HEK293 (cell line): ENCODE results near the gene MLPH.

Experiments
- CTCF ChIA-PET: fragments of 350-600 bp; formaldehyde crosslinking; extraction: SDS; loops from one replicate; lab custom pipeline; 2021; ENCODE audit warnings: antibody characterized with exemption; lab: Yijun Ruan, JAX
- POLR2A ChIA-PET: fragments of 300-600 bp; formaldehyde crosslinking; extraction: SDS; loops from one replicate; lab custom pipeline; 2020; ENCODE audit warnings: antibody characterized with exemption, inconsistent platforms; lab: Yijun Ruan, JAX
- H3K27ac ChIP-seq: fragments of 200-500 bp; sonication (Bioruptor generic); 2 replicates; pipeline ENCODE4 v1.5.1; 2014; ENCODE audit warnings: low read depth, low read length, control low read depth, inconsistent platforms; ENCODE audit errors: extremely low read depth
- H3K36me3 ChIP-seq, 2 experiments: fragments of 200-500 bp in 1 of 2; sonication (Bioruptor generic) in 1 of 2; 1 replicate in 1 of 2; 2 replicates in 1 of 2; pipeline ENCODE4 v1.5.1; 2014 to 2017; ENCODE audit warnings: inconsistent platforms in 2 of 2, low read length in 2 of 2; ENCODE audit not compliant: control insufficient read depth in 2 of 2, insufficient read depth in 1 of 2
- H3K4me1 ChIP-seq: fragments of 200-500 bp; sonication (Bioruptor generic); 2 replicates; pipeline ENCODE4 v1.5.1; 2014; ENCODE audit warnings: mild to moderate bottlenecking, low read length, inconsistent platforms; ENCODE audit not compliant: control insufficient read depth, insufficient read depth
- H3K4me3 ChIP-seq: 2 replicates; pipeline ENCODE4 v1.5.1; 2011; ENCODE audit warnings: low read depth, mild to moderate bottlenecking, control low read depth, low read length, moderate library complexity
- H3K9me3 ChIP-seq: fragments of 200-500 bp; sonication (Bioruptor generic); 2 replicates; pipeline ENCODE4 v1.5.1; 2014; ENCODE audit warnings: low read depth, low read length, inconsistent platforms; ENCODE audit not compliant: control insufficient read depth, insufficient read depth
- EGR2 ChIP-seq: fragments of 450-650 bp; formaldehyde crosslinking; IDR thresholded peaks from 2 replicates; pipeline ENCODE4 v1.5.1; 2016; ENCODE audit warnings: low read depth, missing biosample characterization, missing genetic modification characterization
- GLIS2 ChIP-seq: fragments of 450-650 bp; formaldehyde crosslinking; IDR thresholded peaks from 2 replicates; pipeline ENCODE4 v1.5.1; 2016; ENCODE audit warnings: missing biosample characterization, missing genetic modification characterization
- KLF1 ChIP-seq: fragments of 450-650 bp; formaldehyde crosslinking; IDR thresholded peaks from 2 replicates; pipeline ENCODE4 v1.5.1; 2016; ENCODE audit warnings: missing biosample characterization, missing genetic modification characterization
- RBAK ChIP-seq: fragments of 450-650 bp; formaldehyde crosslinking; IDR thresholded peaks from 2 replicates; pipeline ENCODE4 v1.5.1; 2016; ENCODE audit warnings: missing biosample characterization, missing genetic modification characterization
- SETDB1 ChIP-seq: IDR thresholded peaks from one replicate; pipeline ENCODE4 v1.6.1; 2017; ENCODE audit warnings: mild to moderate bottlenecking, low read length, moderate library complexity, mixed read lengths; ENCODE audit not compliant: insufficient read length
- WT1 ChIP-seq: fragments of 450-650 bp; formaldehyde crosslinking; IDR thresholded peaks from 2 replicates; pipeline ENCODE4 v1.5.1; 2016; ENCODE audit warnings: missing biosample characterization, missing genetic modification characterization
- YY2 ChIP-seq: fragments of 450-650 bp; formaldehyde crosslinking; IDR thresholded peaks from 2 replicates; pipeline ENCODE4 v1.5.1; 2016; ENCODE audit warnings: missing biosample characterization, missing genetic modification characterization
- ZFHX2 ChIP-seq: fragments of 450-650 bp; formaldehyde crosslinking; conservative IDR thresholded peaks from 2 replicates; pipeline ENCODE4 v1.5.1; 2016; ENCODE audit warnings: missing biosample characterization, missing genetic modification characterization
- ZNF155 ChIP-seq: fragments of 450-650 bp; formaldehyde crosslinking; IDR thresholded peaks from 2 replicates; pipeline ENCODE4 v1.5.1; 2016; ENCODE audit warnings: missing biosample characterization, missing genetic modification characterization
- ZNF324 ChIP-seq: fragments of 450-650 bp; formaldehyde crosslinking; IDR thresholded peaks from 2 replicates; pipeline ENCODE4 v1.5.1; 2016; ENCODE audit warnings: missing biosample characterization, missing genetic modification characterization
- ZNF341 ChIP-seq: fragments of 450-650 bp; formaldehyde crosslinking; IDR thresholded peaks from 2 replicates; pipeline ENCODE4; 2016; ENCODE audit warnings: low read depth, missing biosample characterization, missing genetic modification characterization
- ZNF423 ChIP-seq: fragments of 450-650 bp; formaldehyde crosslinking; IDR thresholded peaks from 2 replicates; pipeline ENCODE4 v1.5.1; 2016; ENCODE audit warnings: missing biosample characterization, missing genetic modification characterization
- ZNF76 ChIP-seq: fragments of 450-650 bp; formaldehyde crosslinking; IDR thresholded peaks from 2 replicates; pipeline ENCODE4; 2016; ENCODE audit warnings: low read depth, missing biosample characterization, missing genetic modification characterization, borderline replicate concordance
- ZNF768 ChIP-seq: fragments of 450-650 bp; formaldehyde crosslinking; IDR thresholded peaks from 2 replicates; pipeline ENCODE4 v1.5.1; 2018; ENCODE audit warnings: missing biosample characterization, mild to moderate bottlenecking, missing genetic modification characterization
- TF ChIP-seq, protein P1 (sequence below): fragments of 450-650 bp; formaldehyde crosslinking; IDR thresholded peaks from 2 replicates; pipeline ENCODE4 v1.5.1; 2017; ENCODE audit warnings: missing biosample characterization, missing genetic modification characterization
- TF ChIP-seq, protein P2 (sequence below): fragments of 450-650 bp; formaldehyde crosslinking; IDR thresholded peaks from 2 replicates; pipeline ENCODE4 v1.5.1; 2016; ENCODE audit warnings: missing biosample characterization, missing genetic modification characterization
- TF ChIP-seq, protein P3 (sequence below): fragments of 450-650 bp; formaldehyde crosslinking; IDR thresholded peaks from 2 replicates; pipeline ENCODE4 v1.5.1; 2017; ENCODE audit warnings: missing biosample characterization, missing genetic modification characterization
- TF ChIP-seq, protein P4 (sequence below): fragments of 450-650 bp; formaldehyde crosslinking; IDR thresholded peaks from 2 replicates; pipeline ENCODE4 v1.5.1; 2016; ENCODE audit warnings: missing biosample characterization, missing genetic modification characterization, borderline replicate concordance

MLPH gene

DNA sequence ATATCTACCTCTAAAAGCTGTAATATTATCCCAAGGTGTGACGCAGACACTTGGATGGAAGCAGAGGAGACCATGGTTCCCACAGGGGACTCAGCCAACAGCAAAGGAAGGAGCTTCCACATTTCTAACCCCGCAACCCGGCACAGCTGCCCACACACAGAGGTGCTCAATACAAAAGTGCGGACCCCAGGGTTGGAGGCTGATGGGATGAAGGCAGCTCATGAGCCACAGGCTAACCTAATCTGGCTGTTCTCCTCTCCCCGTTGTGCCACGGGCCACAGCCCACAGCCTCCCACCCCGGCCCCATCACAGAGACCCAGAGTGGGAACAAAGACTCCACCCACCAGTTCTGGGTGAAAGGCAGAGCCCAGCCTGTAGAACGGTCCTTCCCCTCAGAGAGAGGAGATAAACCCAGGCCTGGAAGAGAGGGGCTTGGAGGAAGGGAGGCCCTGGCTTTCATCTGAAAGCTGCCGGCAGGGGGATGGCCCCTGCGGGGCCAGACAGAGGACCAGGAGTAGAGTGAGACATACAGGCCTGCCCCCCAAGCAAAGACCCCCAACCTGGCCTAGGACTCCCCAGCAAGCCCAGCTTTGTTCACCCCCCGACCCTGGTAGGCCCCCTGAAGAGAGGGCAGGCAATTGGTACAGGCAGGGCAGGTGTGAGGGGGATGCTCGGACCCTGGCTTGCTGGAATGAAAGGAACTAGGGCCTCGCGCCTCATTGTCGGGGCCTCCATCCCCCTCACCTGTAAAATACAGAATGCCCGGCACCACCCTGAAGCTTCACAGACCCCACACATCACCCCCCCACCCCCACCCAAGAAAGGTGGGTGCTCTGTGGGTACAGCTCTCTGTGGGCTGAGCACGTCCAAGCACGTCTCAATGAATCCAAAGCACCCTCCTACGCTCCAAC is 96.6 kb downstream of the MLPH start:
- no peak overlapping the region for H3K27ac ChIP-seq
- ChIA-PET CTCF (interaction anchor here (0.7 to 0.9 kb wide), 3 partner anchors 11 to 170 kb away, joined by 3 to 4 read pairs (median 3); no protein-coding TSS in a partner anchor), POLR2A (no interaction called here)
- H3K9me3 ChIP-seq: no peaks in the 10 kb centered on the region
- no peak for TF ChIP-seq SETDB1
- TF ChIP-seq ZNF324: no peak
- TF ChIP-seq ZFHX2 (tag by site-specific recombination): peak; percentile 56
- no peak for TF ChIP-seq RBAK (tag by site-specific recombination)
- TF ChIP-seq ZNF76 (tag by site-specific recombination): no peak
- TF ChIP-seq, protein P1, sequence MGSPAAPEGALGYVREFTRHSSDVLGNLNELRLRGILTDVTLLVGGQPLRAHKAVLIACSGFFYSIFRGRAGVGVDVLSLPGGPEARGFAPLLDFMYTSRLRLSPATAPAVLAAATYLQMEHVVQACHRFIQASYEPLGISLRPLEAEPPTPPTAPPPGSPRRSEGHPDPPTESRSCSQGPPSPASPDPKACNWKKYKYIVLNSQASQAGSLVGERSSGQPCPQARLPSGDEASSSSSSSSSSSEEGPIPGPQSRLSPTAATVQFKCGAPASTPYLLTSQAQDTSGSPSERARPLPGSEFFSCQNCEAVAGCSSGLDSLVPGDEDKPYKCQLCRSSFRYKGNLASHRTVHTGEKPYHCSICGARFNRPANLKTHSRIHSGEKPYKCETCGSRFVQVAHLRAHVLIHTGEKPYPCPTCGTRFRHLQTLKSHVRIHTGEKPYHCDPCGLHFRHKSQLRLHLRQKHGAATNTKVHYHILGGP (tag by site-specific recombination): no peak
- TF ChIP-seq, protein P2, sequence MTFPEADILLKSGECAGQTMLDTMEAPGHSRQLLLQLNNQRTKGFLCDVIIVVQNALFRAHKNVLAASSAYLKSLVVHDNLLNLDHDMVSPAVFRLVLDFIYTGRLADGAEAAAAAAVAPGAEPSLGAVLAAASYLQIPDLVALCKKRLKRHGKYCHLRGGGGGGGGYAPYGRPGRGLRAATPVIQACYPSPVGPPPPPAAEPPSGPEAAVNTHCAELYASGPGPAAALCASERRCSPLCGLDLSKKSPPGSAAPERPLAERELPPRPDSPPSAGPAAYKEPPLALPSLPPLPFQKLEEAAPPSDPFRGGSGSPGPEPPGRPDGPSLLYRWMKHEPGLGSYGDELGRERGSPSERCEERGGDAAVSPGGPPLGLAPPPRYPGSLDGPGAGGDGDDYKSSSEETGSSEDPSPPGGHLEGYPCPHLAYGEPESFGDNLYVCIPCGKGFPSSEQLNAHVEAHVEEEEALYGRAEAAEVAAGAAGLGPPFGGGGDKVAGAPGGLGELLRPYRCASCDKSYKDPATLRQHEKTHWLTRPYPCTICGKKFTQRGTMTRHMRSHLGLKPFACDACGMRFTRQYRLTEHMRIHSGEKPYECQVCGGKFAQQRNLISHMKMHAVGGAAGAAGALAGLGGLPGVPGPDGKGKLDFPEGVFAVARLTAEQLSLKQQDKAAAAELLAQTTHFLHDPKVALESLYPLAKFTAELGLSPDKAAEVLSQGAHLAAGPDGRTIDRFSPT (tag by site-specific recombination): no peak
- TF ChIP-seq ZNF341 (tag by site-specific recombination): no peak
- TF ChIP-seq ZNF423 (tag by site-specific recombination): no peak
- TF ChIP-seq YY2: no peak
- no peak for TF ChIP-seq ZNF768
- TF ChIP-seq, protein P3, sequence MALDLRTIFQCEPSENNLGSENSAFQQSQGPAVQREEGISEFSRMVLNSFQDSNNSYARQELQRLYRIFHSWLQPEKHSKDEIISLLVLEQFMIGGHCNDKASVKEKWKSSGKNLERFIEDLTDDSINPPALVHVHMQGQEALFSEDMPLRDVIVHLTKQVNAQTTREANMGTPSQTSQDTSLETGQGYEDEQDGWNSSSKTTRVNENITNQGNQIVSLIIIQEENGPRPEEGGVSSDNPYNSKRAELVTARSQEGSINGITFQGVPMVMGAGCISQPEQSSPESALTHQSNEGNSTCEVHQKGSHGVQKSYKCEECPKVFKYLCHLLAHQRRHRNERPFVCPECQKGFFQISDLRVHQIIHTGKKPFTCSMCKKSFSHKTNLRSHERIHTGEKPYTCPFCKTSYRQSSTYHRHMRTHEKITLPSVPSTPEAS (tag by site-specific recombination): no peak
- peak; percentile 71 for TF ChIP-seq EGR2 (tag by site-specific recombination)
- no peak for TF ChIP-seq GLIS2 (tag by site-specific recombination)
- TF ChIP-seq KLF1 (tag by site-specific recombination): no peak
- TF ChIP-seq, protein P4, sequence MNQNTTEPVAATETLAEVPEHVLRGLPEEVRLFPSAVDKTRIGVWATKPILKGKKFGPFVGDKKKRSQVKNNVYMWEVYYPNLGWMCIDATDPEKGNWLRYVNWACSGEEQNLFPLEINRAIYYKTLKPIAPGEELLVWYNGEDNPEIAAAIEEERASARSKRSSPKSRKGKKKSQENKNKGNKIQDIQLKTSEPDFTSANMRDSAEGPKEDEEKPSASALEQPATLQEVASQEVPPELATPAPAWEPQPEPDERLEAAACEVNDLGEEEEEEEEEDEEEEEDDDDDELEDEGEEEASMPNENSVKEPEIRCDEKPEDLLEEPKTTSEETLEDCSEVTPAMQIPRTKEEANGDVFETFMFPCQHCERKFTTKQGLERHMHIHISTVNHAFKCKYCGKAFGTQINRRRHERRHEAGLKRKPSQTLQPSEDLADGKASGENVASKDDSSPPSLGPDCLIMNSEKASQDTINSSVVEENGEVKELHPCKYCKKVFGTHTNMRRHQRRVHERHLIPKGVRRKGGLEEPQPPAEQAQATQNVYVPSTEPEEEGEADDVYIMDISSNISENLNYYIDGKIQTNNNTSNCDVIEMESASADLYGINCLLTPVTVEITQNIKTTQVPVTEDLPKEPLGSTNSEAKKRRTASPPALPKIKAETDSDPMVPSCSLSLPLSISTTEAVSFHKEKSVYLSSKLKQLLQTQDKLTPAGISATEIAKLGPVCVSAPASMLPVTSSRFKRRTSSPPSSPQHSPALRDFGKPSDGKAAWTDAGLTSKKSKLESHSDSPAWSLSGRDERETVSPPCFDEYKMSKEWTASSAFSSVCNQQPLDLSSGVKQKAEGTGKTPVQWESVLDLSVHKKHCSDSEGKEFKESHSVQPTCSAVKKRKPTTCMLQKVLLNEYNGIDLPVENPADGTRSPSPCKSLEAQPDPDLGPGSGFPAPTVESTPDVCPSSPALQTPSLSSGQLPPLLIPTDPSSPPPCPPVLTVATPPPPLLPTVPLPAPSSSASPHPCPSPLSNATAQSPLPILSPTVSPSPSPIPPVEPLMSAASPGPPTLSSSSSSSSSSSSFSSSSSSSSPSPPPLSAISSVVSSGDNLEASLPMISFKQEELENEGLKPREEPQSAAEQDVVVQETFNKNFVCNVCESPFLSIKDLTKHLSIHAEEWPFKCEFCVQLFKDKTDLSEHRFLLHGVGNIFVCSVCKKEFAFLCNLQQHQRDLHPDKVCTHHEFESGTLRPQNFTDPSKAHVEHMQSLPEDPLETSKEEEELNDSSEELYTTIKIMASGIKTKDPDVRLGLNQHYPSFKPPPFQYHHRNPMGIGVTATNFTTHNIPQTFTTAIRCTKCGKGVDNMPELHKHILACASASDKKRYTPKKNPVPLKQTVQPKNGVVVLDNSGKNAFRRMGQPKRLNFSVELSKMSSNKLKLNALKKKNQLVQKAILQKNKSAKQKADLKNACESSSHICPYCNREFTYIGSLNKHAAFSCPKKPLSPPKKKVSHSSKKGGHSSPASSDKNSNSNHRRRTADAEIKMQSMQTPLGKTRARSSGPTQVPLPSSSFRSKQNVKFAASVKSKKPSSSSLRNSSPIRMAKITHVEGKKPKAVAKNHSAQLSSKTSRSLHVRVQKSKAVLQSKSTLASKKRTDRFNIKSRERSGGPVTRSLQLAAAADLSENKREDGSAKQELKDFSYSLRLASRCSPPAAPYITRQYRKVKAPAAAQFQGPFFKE: no peak
- TF ChIP-seq WT1: no peak
- no peak for TF ChIP-seq ZNF155 (tag by site-specific recombination)
- H3K4me3 ChIP-seq: no peak overlapping the region
- no peaks in the 10 kb centered on the region for H3K4me1 ChIP-seq
- no peaks in the 10 kb centered on the region for H3K36me3 ChIP-seq
